Activated naive CD8-positive, alpha-beta T cell treated with anti-CD3 and anti-CD28 coated beads, Interleukin-2, amount 10 ng/mL, durations not matched to agents 7 days and 5 days (primary cell): ENCODE data around the gene RASL10A. TPM values are rescaled to one million over a fixed set of nuclear protein-coding genes. Genes with fewer than 3 reads are reported as not detected.

Source experiments
- ATAC-seq: fragments of 150-1000 bp; cut with Tn5 transposase; one replicate; pipeline ENCODE4 v1.10.0; 2021; ENCODE audit warnings: low read depth, moderate library complexity
- POLR2A ChIA-PET: fragments of 350-600 bp; sonication (Branson Sonifier 250); formaldehyde crosslinking; loops from one replicate; lab custom pipeline; 2021; ENCODE audit warnings: antibody characterized with exemption; lab: Charles Lee
- DNase-seq: peaks from one replicate; pipeline ENCODE4 v3.0.0; 2021
- H3K27ac Mint-ChIP-seq: one replicate; pipeline ENCODE4 v1.8.0; 2022; ENCODE audit warnings: mild to moderate bottlenecking, mixed read lengths
- H3K27me3 Mint-ChIP-seq: one replicate; pipeline ENCODE4 v1.8.0; 2022; ENCODE audit warnings: mild to moderate bottlenecking, moderate library complexity, mixed read lengths
- H3K36me3 Mint-ChIP-seq: one replicate; pipeline ENCODE4 v1.8.0; 2021; ENCODE audit warnings: mild to moderate bottlenecking, mixed read lengths
- H3K4me1 Mint-ChIP-seq: one replicate; pipeline ENCODE4 v1.8.0; 2021; ENCODE audit warnings: mixed read lengths
- H3K4me3 Mint-ChIP-seq: one replicate; pipeline ENCODE4 v1.8.0; 2022; ENCODE audit warnings: mild to moderate bottlenecking, moderate library complexity, mixed read lengths
- H3K9me3 Mint-ChIP-seq: one replicate; pipeline ENCODE4 v1.8.0; 2021; ENCODE audit warnings: mixed read lengths
- total RNA-seq, 2 experiments: library from RNA; stranded (reverse); gene quantifications; one replicate each; pipeline ENCODE4 v1.2.3, GENCODE V29; 2021

The RASL10A gene
- total RNA-seq, 2 experiments from 2014 or later, result 0.80 to 1.1 TPM

DNA sequence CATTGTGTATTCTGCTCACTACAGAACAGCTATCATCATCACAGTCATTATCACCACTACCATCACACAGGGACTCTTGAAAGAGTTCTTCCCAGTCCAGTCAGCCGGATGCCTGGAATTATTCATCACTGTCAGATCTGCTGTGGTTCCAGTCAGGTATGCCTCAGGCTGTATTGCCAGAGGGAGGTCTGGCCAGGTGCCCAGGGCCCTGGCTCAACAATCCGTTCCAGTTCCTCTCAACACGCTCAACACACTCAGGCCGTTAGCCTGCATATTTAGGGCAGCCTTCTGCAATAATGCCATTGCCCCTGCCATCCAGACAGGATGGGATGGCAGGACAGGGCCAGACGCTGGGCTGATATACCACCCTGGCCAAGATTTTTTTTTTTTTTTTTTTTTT lies 28.6 kb upstream of the RASL10A start:
- Mint-ChIP-seq H3K9me3 (no peaks in the 10 kb centered on the region), H3K36me3 (peaks cover 12% of the 10 kb centered on the region), H3K4me1 (peaks cover 1% of the 10 kb centered on the region), H3K27ac (no peak overlapping the region), H3K27me3 (no peaks in the 10 kb centered on the region), H3K4me3 (no peak overlapping the region)
- ATAC-seq (no peak), DNase-seq (no peak)
- POLR2A ChIA-PET, result no interaction called here

DNA sequence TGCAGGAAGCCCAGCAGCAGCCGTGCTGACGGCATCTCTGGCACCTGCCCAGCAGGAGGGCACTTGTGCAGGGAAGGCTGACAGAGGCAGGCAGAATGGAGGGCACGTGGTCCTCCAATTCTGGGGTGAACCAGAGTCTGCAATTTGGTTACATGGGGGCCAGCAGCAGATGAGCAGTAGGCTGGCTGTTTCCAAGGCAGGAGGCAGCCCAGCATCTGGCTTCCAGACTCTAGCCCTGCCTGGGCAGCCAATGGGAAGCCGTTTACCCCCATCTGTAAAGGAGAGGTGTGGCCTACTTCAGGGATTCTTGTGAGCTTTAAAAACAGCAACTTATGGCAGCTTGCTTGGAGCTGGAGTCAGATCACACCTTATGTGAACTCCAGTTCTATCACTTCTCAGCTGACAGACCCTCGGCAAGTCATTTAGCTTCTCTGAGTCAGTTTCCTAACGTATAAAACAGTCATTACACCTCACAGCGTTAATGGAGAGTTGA lies 27.9 kb upstream of the RASL10A start:
- no peaks in the 10 kb centered on the region for H3K27me3 Mint-ChIP-seq
- peaks cover 1% of the 10 kb centered on the region for H3K4me1 Mint-ChIP-seq
- no peaks in the 10 kb centered on the region for H3K9me3 Mint-ChIP-seq
- POLR2A ChIA-PET, result no interaction called here
- no peak overlapping the region for H3K4me3 Mint-ChIP-seq
- ATAC-seq (no peak), DNase-seq (no peak)
- H3K36me3 Mint-ChIP-seq, result peaks cover 9% of the 10 kb centered on the region
- H3K27ac Mint-ChIP-seq, result no peak overlapping the region

- DNase-seq (no peak), ATAC-seq (no peak)
- peaks cover 9% of the 10 kb centered on the region for H3K36me3 Mint-ChIP-seq
- H3K4me1 Mint-ChIP-seq, result peaks cover 1% of the 10 kb centered on the region
- peak overlapping the region; percentile 54 for H3K27ac Mint-ChIP-seq
- POLR2A ChIA-PET, result no interaction called here
- H3K9me3 Mint-ChIP-seq, result no peaks in the 10 kb centered on the region
- H3K27me3 Mint-ChIP-seq, result no peaks in the 10 kb centered on the region
- no peak overlapping the region for H3K4me3 Mint-ChIP-seq
Measured at GRCh38 chr22:29342577-29343312, 27.2 kb upstream of the RASL10A start.

DNA sequence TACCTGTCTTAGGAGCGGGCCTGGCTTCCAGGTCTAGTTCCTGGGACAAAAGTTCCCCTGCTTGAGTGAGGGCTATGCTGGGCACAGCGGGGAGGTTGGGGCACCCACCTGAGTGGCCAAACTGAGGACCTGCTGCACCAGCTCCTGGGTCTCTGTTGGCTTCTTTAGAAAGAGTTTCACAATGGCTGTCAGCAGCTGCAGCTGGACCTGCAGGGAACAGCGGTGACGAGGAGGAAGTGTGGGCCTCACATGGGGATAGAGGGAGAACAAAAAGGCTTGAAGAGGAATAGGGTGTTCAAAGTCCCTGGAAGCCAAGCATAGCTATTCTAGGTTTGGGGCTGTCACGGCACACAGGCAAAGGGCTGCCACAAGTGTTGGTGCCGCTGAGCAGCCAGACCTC lies 26.7 kb upstream of the RASL10A start:
- ATAC-seq (no peak), DNase-seq (no peak)
- H3K4me3 Mint-ChIP-seq, result no peak overlapping the region
- H3K36me3 Mint-ChIP-seq, result peaks cover 9% of the 10 kb centered on the region
- no peaks in the 10 kb centered on the region for H3K9me3 Mint-ChIP-seq
- POLR2A ChIA-PET, result no interaction called here
- H3K4me1 Mint-ChIP-seq, result peaks cover 1% of the 10 kb centered on the region
- H3K27me3 Mint-ChIP-seq, result no peaks in the 10 kb centered on the region
- no peak overlapping the region for H3K27ac Mint-ChIP-seq

DNA sequence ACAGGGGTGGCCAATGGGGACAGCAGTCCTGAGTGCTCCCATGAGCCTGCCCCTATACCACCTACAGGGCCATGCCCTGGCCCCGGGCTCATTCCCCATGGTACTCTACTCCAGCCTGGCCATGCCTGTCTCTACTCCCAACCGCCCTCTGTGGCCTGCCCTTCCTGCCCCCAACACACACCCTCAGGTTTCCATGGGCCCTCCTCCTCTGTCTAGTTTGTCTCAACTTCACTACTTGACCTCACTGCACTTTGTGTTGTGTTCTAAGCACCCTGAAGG lies 26.3 kb upstream of the RASL10A start:
- Mint-ChIP-seq H3K36me3 (peaks cover 9% of the 10 kb centered on the region), H3K9me3 (no peaks in the 10 kb centered on the region), H3K27ac (no peak overlapping the region), H3K4me1 (peaks cover 1% of the 10 kb centered on the region), H3K27me3 (no peaks in the 10 kb centered on the region), H3K4me3 (no peak overlapping the region)
- POLR2A ChIA-PET, result no interaction called here
- DNase-seq (no peak), ATAC-seq (no peak)

- peaks cover 9% of the 10 kb centered on the region for H3K36me3 Mint-ChIP-seq
- no peaks in the 10 kb centered on the region for H3K9me3 Mint-ChIP-seq
- no peak overlapping the region for H3K4me3 Mint-ChIP-seq
- DNase-seq, result no peak
- ATAC-seq, result no peak
- H3K4me1 Mint-ChIP-seq, result no peaks in the 10 kb centered on the region
- no peaks in the 10 kb centered on the region for H3K27me3 Mint-ChIP-seq
- POLR2A ChIA-PET, result no interaction called here
- no peak overlapping the region for H3K27ac Mint-ChIP-seq
Measured at GRCh38 chr22:29341056-29341848, 25.8 kb upstream of the RASL10A start.

DNA sequence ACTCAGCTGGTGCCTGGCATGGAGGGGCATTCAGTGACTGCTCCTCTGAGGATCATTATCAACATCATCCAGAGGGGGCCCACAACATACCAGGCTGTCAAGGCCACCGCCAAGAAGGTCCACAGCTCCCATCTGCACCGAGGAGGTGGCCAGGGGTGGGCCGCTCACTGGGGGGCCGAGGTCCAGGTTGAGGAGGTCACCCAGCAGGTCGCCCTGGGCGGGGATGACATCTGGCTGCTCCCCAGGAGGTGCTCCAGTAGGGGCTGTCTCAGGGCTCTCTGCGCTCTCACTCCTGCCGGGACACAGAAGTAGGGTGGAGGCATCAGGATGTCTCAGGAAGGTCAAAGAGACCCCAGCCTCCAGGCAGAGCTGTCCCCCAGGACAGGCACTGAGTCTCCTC lies 25.1 kb upstream of the RASL10A start:
- POLR2A ChIA-PET, result no interaction called here
- Mint-ChIP-seq H3K27me3 (no peaks in the 10 kb centered on the region), H3K9me3 (no peaks in the 10 kb centered on the region), H3K4me3 (no peak overlapping the region), H3K4me1 (no peaks in the 10 kb centered on the region), H3K36me3 (peaks cover 12% of the 10 kb centered on the region), H3K27ac (no peak overlapping the region)
- DNase-seq (no peak), ATAC-seq (no peak)

- DNase-seq (no peak), ATAC-seq (no peak)
- H3K4me1 Mint-ChIP-seq, result no peaks in the 10 kb centered on the region
- H3K9me3 Mint-ChIP-seq, result no peaks in the 10 kb centered on the region
- H3K27me3 Mint-ChIP-seq, result no peaks in the 10 kb centered on the region
- H3K36me3 Mint-ChIP-seq, result peaks cover 15% of the 10 kb centered on the region
- no peak overlapping the region for H3K4me3 Mint-ChIP-seq
- H3K27ac Mint-ChIP-seq, result no peak overlapping the region
- POLR2A ChIA-PET, result no interaction called here
Measured at GRCh38 chr22:29339381-29340235, 24.1 kb upstream of the RASL10A start.

DNA sequence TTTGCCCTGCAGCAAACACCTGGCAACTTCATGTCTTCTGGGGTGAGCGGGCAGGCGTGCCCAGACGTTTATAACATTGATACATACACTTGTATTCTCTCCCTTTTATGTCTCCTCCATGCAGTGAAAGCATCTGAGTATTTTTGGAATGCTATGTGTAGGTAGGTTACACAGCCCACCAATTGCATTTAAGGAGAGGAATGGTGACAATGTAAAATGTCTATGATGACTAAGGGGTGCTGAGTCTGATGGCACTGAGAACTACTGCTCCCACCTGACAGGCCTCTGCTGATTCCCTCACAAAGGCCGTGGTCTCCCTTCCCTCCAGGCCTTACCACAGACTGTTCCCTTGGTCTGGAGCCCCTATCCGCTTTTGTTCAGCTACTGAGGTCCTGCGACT lies 22.9 kb upstream of the RASL10A start:
- ATAC-seq (no peak), DNase-seq (no peak)
- no peak overlapping the region for H3K27ac Mint-ChIP-seq
- no peaks in the 10 kb centered on the region for H3K4me1 Mint-ChIP-seq
- POLR2A ChIA-PET, result no interaction called here
- no peaks in the 10 kb centered on the region for H3K27me3 Mint-ChIP-seq
- H3K4me3 Mint-ChIP-seq, result no peak overlapping the region
- H3K9me3 Mint-ChIP-seq, result no peaks in the 10 kb centered on the region
- peaks cover 12% of the 10 kb centered on the region for H3K36me3 Mint-ChIP-seq

- H3K36me3 Mint-ChIP-seq, result peaks cover 12% of the 10 kb centered on the region
- ATAC-seq (no peak), DNase-seq (no peak)
- H3K4me3 Mint-ChIP-seq, result no peak overlapping the region
- H3K9me3 Mint-ChIP-seq, result no peaks in the 10 kb centered on the region
- no peak overlapping the region for H3K27ac Mint-ChIP-seq
- H3K27me3 Mint-ChIP-seq, result no peaks in the 10 kb centered on the region
- no peaks in the 10 kb centered on the region for H3K4me1 Mint-ChIP-seq
- POLR2A ChIA-PET, result no interaction called here
Measured at GRCh38 chr22:29337631-29338284, 22.3 kb upstream of the RASL10A start.

- ATAC-seq (no peak), DNase-seq (no peak)
- peaks cover 12% of the 10 kb centered on the region for H3K36me3 Mint-ChIP-seq
- H3K4me1 Mint-ChIP-seq, result no peaks in the 10 kb centered on the region
- H3K4me3 Mint-ChIP-seq, result no peak overlapping the region
- no peaks in the 10 kb centered on the region for H3K9me3 Mint-ChIP-seq
- no peaks in the 10 kb centered on the region for H3K27me3 Mint-ChIP-seq
- no peak overlapping the region for H3K27ac Mint-ChIP-seq
- POLR2A ChIA-PET, result interaction anchor here (0.6 kb wide), 1 partner anchor 244 kb away, joined by 7 read pairs; no protein-coding TSS in a partner anchor
Measured at GRCh38 chr22:29336751-29337490, 21.4 kb upstream of the RASL10A start.

DNA sequence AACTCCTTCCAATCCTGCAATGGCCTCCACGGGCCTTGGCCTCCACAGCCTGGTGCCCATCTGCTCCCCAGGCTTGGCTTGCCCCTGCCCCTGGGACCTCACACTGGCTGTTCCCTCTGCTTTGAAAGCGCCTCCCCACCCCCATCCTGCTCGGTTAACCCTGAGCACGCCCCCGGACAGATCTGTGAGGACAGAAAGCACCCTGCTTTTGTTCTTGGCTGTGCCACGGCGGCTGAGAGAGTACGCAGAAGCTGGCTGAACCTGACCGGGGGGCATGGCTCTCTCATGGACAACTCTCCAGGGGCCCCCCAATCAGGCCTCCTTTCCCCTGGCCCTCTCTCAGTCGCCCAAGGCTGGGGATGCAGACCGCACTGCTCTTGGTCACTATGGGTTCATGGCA lies 20.2 kb upstream of the RASL10A start:
- no peak for ATAC-seq
- H3K4me1 Mint-ChIP-seq, result no peaks in the 10 kb centered on the region
- H3K9me3 Mint-ChIP-seq, result no peaks in the 10 kb centered on the region
- DNase-seq, result no peak
- no peak overlapping the region for H3K4me3 Mint-ChIP-seq
- POLR2A ChIA-PET, result no interaction called here
- H3K27ac Mint-ChIP-seq, result no peak overlapping the region
- peaks cover 11% of the 10 kb centered on the region for H3K36me3 Mint-ChIP-seq
- no peaks in the 10 kb centered on the region for H3K27me3 Mint-ChIP-seq
